H9 (cell line): ENCODE data around the gene ATP13A3. TPM values are rescaled to one million over a fixed set of nuclear protein-coding genes. Genes with fewer than 3 reads are reported as not detected.

Source experiments
- DNase-seq: peaks from one replicate; pipeline ENCODE4 v3.0.0-alpha.2; 2017
- H2AFZ ChIP-seq: one replicate; pipeline ENCODE4 v1.6.1; 2013; ENCODE audit warnings: mild to moderate bottlenecking, low read length, control low read depth, moderate library complexity
- H2AK5ac ChIP-seq: 2 replicates; pipeline ENCODE4 v1.6.1; 2013; ENCODE audit warnings: low read length, control low read depth, mixed read lengths; ENCODE audit not compliant: insufficient read length
- H2BK120ac ChIP-seq: one replicate; pipeline ENCODE4 v1.6.1; 2013; ENCODE audit warnings: low read depth, mild to moderate bottlenecking, low read length, control low read depth, inconsistent platforms; ENCODE audit not compliant: poor library complexity, severe bottlenecking
- H2BK12ac ChIP-seq: 2 replicates; pipeline ENCODE4 v1.6.1; 2013; ENCODE audit warnings: low read length, control low read depth, mixed read lengths, low read depth; ENCODE audit not compliant: insufficient read length
- H2BK15ac ChIP-seq: 2 replicates; pipeline ENCODE4 v1.6.1; 2013; ENCODE audit warnings: low read depth, low read length, control low read depth
- H2BK20ac ChIP-seq: one replicate; pipeline ENCODE4 v1.6.1; 2013; ENCODE audit warnings: low read depth, mild to moderate bottlenecking, low read length, control low read depth, inconsistent platforms; ENCODE audit not compliant: poor library complexity, severe bottlenecking
- H2BK5ac ChIP-seq: 2 replicates; pipeline ENCODE4 v1.6.1; 2013; ENCODE audit warnings: low read length, control low read depth, mixed read lengths; ENCODE audit not compliant: insufficient read length
- H3K14ac ChIP-seq: 2 replicates; pipeline ENCODE4 v1.6.1; 2013; ENCODE audit warnings: low read length, control low read depth; ENCODE audit not compliant: insufficient read depth
- H3K18ac ChIP-seq: 2 replicates; pipeline ENCODE4 v1.6.1; 2013; ENCODE audit warnings: low read depth, mild to moderate bottlenecking, mixed read lengths, low read length, control low read depth; ENCODE audit not compliant: insufficient read length
- H3K23ac ChIP-seq: 2 replicates; pipeline ENCODE4 v1.6.1; 2013; ENCODE audit warnings: low read length, control low read depth, mixed read lengths, low read depth; ENCODE audit not compliant: insufficient read length
- H3K23me2 ChIP-seq: 2 replicates; pipeline ENCODE4 v1.6.1; 2013; ENCODE audit warnings: low read depth, mild to moderate bottlenecking, mixed read lengths, low read length, control low read depth; ENCODE audit not compliant: insufficient read length, poor library complexity, severe bottlenecking
- H3K27ac ChIP-seq: 2 replicates; pipeline ENCODE4 v1.5.1; 2013; ENCODE audit warnings: low read length, control low read depth, mixed read lengths, low read depth; ENCODE audit not compliant: insufficient read length
- H3K27me3 ChIP-seq: 2 replicates; pipeline ENCODE4 v1.6.1; 2013; ENCODE audit warnings: low read length, control low read depth, inconsistent platforms; ENCODE audit not compliant: insufficient read depth
- H3K4ac ChIP-seq: 2 replicates; pipeline ENCODE4 v1.6.1; 2013; ENCODE audit warnings: low read depth, mild to moderate bottlenecking, control low read depth, inconsistent platforms, low read length, moderate library complexity
- H3K4me1 ChIP-seq: 2 replicates; pipeline ENCODE4 v1.6.1; 2013; ENCODE audit warnings: low read length, control low read depth, inconsistent platforms; ENCODE audit not compliant: insufficient read depth
- H3K4me2 ChIP-seq: 2 replicates; pipeline ENCODE4 v1.6.1; 2013; ENCODE audit warnings: low read length, control low read depth, mixed read lengths; ENCODE audit not compliant: insufficient read length, insufficient read depth
- H3K56ac ChIP-seq: 2 replicates; pipeline ENCODE4 v1.6.1; 2013; ENCODE audit warnings: low read depth, mild to moderate bottlenecking, mixed read lengths, low read length, control low read depth; ENCODE audit not compliant: insufficient read length
- H3K79me1 ChIP-seq: 2 replicates; pipeline ENCODE4 v1.6.1; 2013; ENCODE audit warnings: low read depth, mild to moderate bottlenecking, moderate library complexity, low read length, control low read depth, inconsistent platforms; ENCODE audit not compliant: insufficient read depth, poor library complexity, severe bottlenecking
- H3K79me2 ChIP-seq: 2 replicates; pipeline ENCODE4 v1.6.1; 2013; ENCODE audit warnings: low read length, control low read depth, inconsistent platforms; ENCODE audit not compliant: insufficient read depth
- H3K9ac ChIP-seq: 2 replicates; pipeline ENCODE4 v1.6.1; 2013; ENCODE audit warnings: low read length, control low read depth, mixed read lengths; ENCODE audit not compliant: insufficient read length; ENCODE audit errors: extremely low read depth
- H3K9me3 ChIP-seq: one replicate; pipeline ENCODE4 v1.6.1; 2013; ENCODE audit warnings: low read depth, low read length, inconsistent platforms; ENCODE audit not compliant: control insufficient read depth
- H3T11ph ChIP-seq: one replicate; pipeline ENCODE4 v1.6.1; 2013; ENCODE audit warnings: mild to moderate bottlenecking, low read length, control low read depth, inconsistent platforms
- H4K20me1 ChIP-seq: one replicate; pipeline ENCODE4 v1.6.1; 2013; ENCODE audit not compliant: control insufficient read depth, insufficient read length, insufficient read depth
- H4K5ac ChIP-seq: 2 replicates; pipeline ENCODE4 v1.6.1; 2013; ENCODE audit warnings: low read depth, mild to moderate bottlenecking, mixed read lengths, low read length, control low read depth; ENCODE audit not compliant: insufficient read length
- H4K8ac ChIP-seq: replicated peaks from 2 replicates; pipeline ENCODE4 v1.6.1; 2013; ENCODE audit warnings: low read length, control low read depth, mixed read lengths, low read depth; ENCODE audit not compliant: insufficient read length
- H4K91ac ChIP-seq: 2 replicates; pipeline ENCODE4 v1.6.1; 2013; ENCODE audit warnings: low read depth, mild to moderate bottlenecking, moderate library complexity, mixed read lengths, low read length, control low read depth; ENCODE audit not compliant: insufficient read length
- H3K27ac Mint-ChIP-seq, 3 experiments: 2 replicates in 2 of 3; 3 replicates in 1 of 3; pipeline ENCODE4 v1.8.0; 2020 to 2021; ENCODE audit warnings: mixed read lengths in 3 of 3, mild to moderate bottlenecking in 1 of 3, moderate library complexity in 1 of 3
- H3K27me3 Mint-ChIP-seq: 2 replicates; pipeline ENCODE4 v1.8.0; 2021; ENCODE audit warnings: low read depth, mild to moderate bottlenecking, moderate library complexity, mixed read lengths
- H3K36me3 Mint-ChIP-seq, 3 experiments: 2 replicates in 2 of 3; 3 replicates in 1 of 3; pipeline ENCODE4 v1.8.0; 2020 to 2021; ENCODE audit warnings: low read depth in 3 of 3, mixed read lengths in 3 of 3; ENCODE audit not compliant: insufficient read depth in 1 of 3
- H3K4me1 Mint-ChIP-seq, 2 experiments: 2 replicates each; pipeline ENCODE4 v1.8.0; 2020; ENCODE audit warnings: mixed read lengths in 2 of 2
- H3K4me3 Mint-ChIP-seq, 2 experiments: 2 replicates in 1 of 2; 3 replicates in 1 of 2; pipeline ENCODE4 v1.8.0; 2020 to 2021; ENCODE audit warnings: mild to moderate bottlenecking in 2 of 2, mixed read lengths in 2 of 2, moderate library complexity in 1 of 2
- H3K9me3 Mint-ChIP-seq, 2 experiments: 2 replicates in 1 of 2; 3 replicates in 1 of 2; pipeline ENCODE4 v1.8.0; 2020; ENCODE audit warnings: mild to moderate bottlenecking in 2 of 2, mixed read lengths in 2 of 2, moderate library complexity in 1 of 2
- WGBS: extraction: QIAGEN DNeasy Blood & Tissue Kit; methylation state at CpG from one replicate; pipeline ENCODE4 v1.1.7; 2013; ENCODE audit warnings: missing lambda C conversion rate, low lambda C conversion rate, mixed read lengths; ENCODE audit not compliant: insufficient read length; ENCODE audit errors: extremely low coverage; 5-methylcytosine and 5-hydroxymethylcytosine counted together
- total RNA-seq: library from RNA; stranded (reverse); gene quantifications from 2 replicates; pipeline ENCODE4 v1.2.1, GENCODE V29; 2021
- TF ChIP-seq, protein P1 (sequence below): fragments of 200-600 bp; sonication (generic); conservative IDR thresholded peaks from 3 replicates; pipeline ENCODE4 v1.8.0; 2021; ENCODE audit warnings: antibody characterized with exemption, mild to moderate bottlenecking

Gene ATP13A3
- total RNA-seq, 1 experiment from 2014 or later: 78.5 TPM

DNA sequence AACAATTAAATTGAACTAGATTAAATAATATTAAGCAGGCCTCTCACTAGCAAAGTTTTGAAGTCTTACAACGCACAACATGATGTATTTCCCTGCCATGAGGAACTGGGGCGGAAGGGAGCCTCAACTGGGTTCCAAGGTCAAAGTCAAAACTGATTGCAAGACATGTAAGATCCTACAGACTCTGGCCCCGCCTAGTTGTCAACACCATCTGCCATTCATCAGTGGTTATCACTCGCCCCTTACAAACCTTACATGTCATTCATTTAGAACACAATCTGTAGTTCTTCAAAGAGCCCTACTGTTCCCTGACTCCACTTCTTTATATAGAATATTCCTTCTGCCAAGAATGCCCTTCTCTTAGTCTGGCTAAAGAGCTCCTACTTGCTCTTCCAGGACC, 10.0 kb downstream of the ATP13A3 start:
- Mint-ChIP-seq H3K27me3 (no peaks in the 10 kb centered on the region), H3K4me3 (no peak overlapping the region), H3K27ac (no peak overlapping the region), H3K9me3 (no peaks in the 10 kb centered on the region), H3K36me3 (peaks cover 0 to 4% (median 4%) of the 10 kb centered on the region in 3 experiments; a peak in 3 of 7 replicates), H3K4me1 (peaks cover 7 to 19% of the 10 kb centered on the region in 2 experiments)
- Histone ChIP-seq H3K9me3 (no peaks in the 10 kb centered on the region), H3K56ac (no peak overlapping the region), H3K4me1 (peaks cover 2% of the 10 kb centered on the region; the same call in 1 of the 2 replicates), H3K9ac (no peak overlapping the region), H2AK5ac (no peak overlapping the region), H2BK15ac (no peak overlapping the region), H3K27me3 (no peaks in the 10 kb centered on the region), H3K79me2 (peaks cover 22% of the 10 kb centered on the region; the same call in 1 of the 2 replicates), H3K27ac (no peak overlapping the region), H4K5ac (no peak overlapping the region), H3K4me2 (no peak overlapping the region), H4K20me1 (no peaks in the 10 kb centered on the region), H4K8ac (no peak overlapping the region), H2BK120ac (no peak overlapping the region), H3K14ac (no peak overlapping the region), H2BK20ac (no peak overlapping the region), H3T11ph (no peak overlapping the region), H4K91ac (no peak overlapping the region), H3K79me1 (peaks cover 10% of the 10 kb centered on the region), H3K23ac (no peak overlapping the region), H3K4ac (no peak overlapping the region), H3K23me2 (no peaks in the 10 kb centered on the region), H3K18ac (no peak overlapping the region), H2AFZ (no peak overlapping the region), H2BK12ac (no peak overlapping the region), H2BK5ac (no peak overlapping the region)
- TF ChIP-seq, protein P1, sequence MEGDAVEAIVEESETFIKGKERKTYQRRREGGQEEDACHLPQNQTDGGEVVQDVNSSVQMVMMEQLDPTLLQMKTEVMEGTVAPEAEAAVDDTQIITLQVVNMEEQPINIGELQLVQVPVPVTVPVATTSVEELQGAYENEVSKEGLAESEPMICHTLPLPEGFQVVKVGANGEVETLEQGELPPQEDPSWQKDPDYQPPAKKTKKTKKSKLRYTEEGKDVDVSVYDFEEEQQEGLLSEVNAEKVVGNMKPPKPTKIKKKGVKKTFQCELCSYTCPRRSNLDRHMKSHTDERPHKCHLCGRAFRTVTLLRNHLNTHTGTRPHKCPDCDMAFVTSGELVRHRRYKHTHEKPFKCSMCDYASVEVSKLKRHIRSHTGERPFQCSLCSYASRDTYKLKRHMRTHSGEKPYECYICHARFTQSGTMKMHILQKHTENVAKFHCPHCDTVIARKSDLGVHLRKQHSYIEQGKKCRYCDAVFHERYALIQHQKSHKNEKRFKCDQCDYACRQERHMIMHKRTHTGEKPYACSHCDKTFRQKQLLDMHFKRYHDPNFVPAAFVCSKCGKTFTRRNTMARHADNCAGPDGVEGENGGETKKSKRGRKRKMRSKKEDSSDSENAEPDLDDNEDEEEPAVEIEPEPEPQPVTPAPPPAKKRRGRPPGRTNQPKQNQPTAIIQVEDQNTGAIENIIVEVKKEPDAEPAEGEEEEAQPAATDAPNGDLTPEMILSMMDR: no peak
- DNase-seq: no peak
- no CpG with 5 or more reads among the region's 4 CpGs for WGBS
